ENCODE results near the gene NMUR2.
A peak's percentile ranks its signal among the peaks of the same experiment; 100 is the strongest.

NMUR2 gene, protein sequence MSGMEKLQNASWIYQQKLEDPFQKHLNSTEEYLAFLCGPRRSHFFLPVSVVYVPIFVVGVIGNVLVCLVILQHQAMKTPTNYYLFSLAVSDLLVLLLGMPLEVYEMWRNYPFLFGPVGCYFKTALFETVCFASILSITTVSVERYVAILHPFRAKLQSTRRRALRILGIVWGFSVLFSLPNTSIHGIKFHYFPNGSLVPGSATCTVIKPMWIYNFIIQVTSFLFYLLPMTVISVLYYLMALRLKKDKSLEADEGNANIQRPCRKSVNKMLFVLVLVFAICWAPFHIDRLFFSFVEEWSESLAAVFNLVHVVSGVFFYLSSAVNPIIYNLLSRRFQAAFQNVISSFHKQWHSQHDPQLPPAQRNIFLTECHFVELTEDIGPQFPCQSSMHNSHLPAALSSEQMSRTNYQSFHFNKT

DNA sequence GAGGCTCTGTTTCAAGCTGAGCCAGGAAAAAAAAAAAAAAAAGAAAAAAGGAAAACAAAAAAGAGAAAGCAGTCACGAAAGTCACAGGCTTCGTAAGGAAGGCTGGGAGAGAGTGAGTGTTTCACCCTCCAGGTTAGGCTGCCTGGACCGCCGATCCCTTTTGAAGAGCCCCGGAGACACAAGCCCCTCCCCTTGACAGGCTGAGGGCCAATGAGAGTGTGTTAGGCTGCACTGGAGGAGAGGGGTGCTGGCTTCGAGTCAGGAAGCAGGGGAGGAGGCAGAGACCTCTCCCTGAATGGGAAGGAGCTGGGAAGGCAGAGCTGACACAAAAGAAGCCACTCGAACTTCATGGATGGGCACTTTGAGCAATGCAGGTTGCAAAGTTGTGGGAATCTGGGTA is at the start of gene NMUR2:
Gene NMUR2, minus strand, starts transcription at position 135 of the 400 bp plus-strand sequence. CDS start 166 bp downstream, outside the sequence.
- peak; percentile 26 for DNase-seq

DNA sequence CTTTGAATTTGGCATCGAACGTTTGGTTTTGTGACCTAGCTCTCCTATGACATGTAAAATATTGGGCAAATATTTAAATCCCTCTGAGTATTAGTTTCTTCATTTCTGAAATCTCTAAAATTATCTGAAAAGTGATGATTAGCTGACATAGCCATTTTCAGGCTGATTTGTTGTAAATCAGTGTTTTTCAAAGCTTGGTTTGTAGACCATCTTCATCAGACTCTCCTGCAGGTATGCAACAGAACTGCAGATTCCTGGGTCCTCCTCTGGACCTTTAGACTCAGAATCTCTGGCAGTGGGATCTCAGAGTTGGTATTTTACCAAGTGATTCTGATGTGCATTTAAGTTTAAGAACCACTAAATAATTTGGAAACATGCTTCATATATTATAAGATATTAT is 38.9 kb upstream of the NMUR2 start:
- no peak for DNase-seq

DNA sequence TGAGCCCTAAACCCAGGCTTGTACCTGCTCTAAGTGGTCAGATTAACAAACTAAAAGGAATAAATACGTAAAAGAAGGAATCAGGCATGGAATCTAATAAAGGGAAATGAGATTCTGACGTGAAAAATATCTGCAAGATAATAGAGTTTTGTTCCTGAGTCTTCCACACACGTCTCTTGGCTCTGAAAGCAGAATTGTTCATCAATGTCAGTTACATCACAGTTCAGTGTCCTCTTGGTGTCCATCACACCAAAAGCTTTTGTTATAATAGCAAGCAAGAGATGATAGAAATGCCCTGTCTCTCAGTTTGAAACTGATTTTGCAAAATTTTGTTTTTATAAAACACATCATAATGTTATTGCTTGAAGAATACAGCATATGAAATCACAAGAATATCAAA is 34.7 kb upstream of the NMUR2 start:
- no peak for DNase-seq

DNA sequence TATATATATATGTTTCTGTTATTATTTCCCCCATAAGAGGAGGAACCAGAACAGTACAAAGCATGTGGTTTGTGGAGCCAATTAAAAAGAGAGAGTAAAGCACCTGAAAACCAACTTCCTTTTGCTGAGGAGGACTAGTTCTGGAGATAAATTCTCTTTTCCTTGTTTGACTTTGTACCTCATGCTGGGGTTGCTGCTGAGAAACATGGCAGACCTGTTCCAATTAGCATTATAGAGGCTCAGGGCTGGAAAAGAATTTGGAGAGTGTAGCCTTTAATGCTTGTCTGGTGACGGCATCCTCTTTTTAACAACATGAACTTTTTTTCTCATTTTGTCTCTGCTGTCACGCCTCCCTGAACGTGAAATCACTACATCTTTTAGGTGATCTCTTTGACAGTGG is 32.8 kb upstream of the NMUR2 start:
- no peak for DNase-seq

DNA sequence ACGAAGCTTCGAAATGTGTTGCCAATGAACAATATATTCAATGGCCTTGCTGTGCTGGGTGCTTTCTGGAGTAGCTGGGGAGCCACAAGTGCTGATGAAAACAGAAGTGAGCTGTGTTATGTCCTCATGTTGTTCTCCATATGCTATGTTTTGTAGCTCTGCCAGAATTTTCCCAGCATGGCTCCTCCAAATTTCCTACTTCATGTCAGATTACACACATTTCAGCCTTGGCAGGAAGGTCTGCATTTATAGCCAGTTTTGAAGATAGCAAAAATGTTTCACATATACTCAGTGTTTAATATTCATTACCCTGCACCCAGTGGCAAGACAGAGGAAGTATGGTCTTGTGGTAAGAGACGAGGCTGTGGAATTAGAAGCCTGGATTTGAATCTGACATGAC is 22.6 kb upstream of the NMUR2 start:
- DNase-seq, result no peak

DNA sequence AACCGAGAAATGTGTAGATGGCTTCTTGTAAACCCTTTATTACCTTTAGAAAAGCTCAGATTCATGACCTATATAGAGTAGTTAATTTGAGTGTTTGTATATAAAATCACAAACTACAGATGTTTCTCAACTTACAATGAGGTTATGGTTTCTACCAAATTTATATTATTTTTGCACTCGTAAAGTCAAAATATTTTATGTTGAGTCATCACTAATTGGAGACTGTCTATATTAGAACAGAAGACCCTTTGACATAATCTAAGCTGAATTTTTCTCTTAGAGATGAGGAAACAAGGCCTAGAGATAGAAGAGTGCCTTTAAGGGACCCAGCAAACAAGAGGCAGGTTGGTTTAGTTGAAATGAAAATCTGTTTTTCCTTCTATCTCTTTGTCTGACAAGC is 20.0 kb upstream of the NMUR2 start:
- DNase-seq, result no peak

DNA sequence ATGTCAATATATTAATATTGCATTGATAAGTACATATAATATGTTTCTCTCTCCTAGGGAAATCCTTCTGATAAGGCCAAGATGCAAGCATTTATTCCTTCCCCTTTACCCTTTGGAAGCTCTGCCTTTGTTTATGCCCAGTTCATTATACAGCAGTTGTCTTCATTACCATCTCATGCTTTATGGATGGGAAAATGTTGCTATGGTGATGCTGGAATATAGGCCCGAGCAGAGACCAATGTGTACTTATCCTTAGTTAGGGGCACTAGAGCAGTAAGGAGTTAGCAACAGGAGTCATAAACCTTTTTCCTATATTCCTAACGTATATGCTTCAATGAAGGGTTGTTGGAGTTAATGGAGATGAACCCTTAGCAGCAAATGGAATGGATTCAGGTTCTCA is 19.4 kb upstream of the NMUR2 start:
- DNase-seq, result no peak

DNA sequence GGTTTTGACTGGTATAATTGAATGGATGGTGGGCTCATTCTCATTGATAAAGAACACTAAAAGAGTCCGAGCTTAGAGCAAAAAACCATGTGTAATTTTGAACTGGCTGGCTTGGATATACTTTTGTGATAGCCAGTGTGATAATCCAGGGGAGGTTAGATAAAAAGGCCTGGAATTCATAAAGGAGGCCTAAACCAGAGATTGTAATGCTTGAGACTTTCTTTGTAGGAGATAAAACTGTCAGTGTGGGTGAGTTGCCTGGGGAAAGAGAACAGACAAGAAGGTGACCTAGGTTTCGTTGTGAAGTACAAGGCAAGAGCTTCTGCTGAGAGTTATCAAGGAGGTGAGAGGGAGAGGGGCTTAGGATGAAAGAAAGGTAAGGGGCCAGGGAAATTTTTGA is 17.0 kb upstream of the NMUR2 start:
- DNase-seq, result no peak

DNA sequence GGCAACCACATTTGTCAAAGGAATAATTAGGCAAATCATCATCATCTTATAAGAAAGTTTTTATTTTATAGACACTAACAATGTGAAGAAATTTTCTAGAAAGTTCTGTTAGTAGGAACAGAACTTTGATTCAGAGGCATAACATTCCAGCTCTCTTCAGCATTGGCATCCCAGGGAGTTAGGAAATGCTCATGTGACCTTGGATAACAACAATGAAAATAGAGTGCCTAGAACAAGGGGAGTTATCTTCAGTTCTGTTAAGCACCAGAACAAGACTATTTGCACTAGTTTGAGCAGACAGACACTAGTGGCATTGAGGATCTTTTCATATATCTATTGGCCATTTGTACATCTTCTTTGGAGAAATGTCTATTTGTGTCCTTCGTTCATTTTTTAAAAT is 7.0 kb upstream of the NMUR2 start:
- no peak for DNase-seq

DNA sequence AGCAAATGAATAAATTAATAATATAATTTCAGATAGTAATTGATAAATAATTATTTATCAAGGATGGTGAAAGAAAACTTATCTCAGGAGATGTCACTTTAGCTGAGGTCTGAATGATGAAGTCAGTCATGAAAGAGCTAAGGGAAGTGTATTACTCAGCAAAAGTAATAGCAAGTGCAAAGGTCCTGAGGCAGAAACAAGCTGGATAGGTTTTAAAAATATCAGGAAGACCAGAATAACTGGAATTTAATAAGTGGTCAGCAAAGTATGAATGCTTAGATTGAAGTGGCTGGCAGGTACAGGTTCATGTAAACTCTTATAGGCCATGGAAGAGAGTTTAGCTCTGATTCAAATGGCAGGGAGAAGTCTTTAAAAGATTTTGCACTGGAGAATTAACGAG is 1.0 kb upstream of the NMUR2 start:
- DNase-seq, result no peak

DNA sequence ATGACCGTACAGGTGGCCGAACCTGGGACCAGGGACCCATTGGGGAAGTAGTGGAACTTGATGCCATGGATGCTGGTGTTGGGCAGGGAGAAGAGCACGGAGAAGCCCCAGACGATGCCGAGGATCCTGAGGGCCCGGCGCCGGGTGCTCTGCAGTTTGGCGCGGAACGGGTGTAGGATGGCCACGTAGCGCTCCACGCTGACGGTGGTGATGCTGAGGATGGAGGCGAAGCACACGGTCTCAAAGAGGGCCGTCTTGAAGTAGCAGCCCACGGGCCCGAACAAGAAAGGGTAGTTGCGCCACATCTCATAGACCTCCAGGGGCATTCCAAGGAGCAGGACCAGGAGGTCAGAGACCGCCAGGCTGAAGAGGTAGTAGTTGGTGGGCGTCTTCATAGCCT is 585 bp downstream of the NMUR2 start:
- DNase-seq, result no peak

DNA sequence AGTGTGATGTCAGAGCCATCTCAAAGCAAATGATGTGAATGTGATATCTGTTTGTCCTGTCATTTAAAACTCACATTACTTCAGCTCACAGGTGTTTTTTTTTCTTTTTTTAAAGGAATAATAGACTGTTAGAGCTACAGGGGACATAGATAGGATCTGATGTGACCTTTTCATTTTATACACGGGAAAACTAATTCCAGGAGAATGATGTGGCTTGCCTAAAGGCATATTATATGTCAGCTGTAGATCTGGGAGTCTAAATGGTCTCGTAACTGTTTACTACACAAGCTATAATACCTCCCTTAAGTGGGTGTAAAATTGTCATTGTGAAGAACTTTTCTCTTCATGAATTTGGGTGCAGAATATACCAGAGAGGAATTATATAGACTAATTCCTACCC is 2.0 kb downstream of the NMUR2 start:
- no peak for DNase-seq

DNA sequence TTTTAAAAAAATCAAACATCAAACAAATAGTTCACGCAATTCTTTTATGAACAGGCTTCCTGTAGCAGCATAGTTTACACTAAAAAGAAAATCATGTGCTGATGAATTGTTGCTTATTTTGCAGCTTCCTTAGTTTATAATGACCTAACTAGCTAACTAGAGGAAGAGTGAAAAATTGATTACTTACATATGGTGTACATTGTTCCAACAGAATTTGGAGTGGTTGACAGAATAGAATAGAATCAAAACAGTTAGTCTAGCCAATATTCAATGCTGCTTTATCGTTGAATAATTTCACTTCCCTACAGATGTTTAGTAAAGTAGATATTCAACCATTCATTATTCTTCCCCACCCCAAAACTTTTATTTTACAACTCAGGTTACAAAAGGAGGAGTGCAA is 4.2 kb downstream of the NMUR2 start:
- DNase-seq, result no peak

DNA sequence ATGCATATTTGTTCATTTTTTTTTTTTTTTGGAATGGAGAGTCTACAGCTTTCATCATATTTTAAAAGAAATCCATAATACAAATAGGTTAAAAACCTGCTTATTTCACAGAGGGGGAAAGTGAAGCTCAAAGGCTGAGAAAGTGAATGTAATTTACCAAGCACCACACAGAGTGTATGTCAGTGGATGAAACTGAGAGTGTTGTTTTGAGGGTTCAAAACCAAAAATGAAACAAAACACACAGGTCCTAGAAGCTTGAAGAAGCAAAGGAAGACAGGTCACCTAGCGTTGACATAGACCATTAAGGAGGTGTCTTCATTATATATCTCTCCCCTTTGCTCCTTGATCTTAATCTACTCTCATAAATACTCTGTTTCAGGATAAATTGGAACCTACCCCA is 7.5 kb downstream of the NMUR2 start:
- DNase-seq, result no peak

DNA sequence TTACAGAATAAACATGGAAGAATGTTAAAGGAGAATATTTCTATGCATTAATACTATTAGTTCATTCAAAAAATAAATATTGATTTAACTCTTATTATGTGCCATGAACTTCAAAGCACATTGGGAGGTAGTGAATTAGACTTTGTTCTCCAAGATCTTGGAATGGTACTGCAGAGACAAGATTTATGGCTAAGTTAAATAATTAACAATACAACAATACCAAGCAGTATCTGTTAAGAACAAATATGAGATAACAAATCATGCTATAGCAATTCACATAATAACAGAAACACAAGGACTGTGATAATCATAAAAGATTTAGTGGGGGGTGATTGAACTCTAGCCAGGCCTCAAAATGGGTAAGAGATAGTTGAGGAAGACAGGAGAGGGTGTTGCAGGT is 11.6 kb downstream of the NMUR2 start:
- DNase-seq, result no peak

DNA sequence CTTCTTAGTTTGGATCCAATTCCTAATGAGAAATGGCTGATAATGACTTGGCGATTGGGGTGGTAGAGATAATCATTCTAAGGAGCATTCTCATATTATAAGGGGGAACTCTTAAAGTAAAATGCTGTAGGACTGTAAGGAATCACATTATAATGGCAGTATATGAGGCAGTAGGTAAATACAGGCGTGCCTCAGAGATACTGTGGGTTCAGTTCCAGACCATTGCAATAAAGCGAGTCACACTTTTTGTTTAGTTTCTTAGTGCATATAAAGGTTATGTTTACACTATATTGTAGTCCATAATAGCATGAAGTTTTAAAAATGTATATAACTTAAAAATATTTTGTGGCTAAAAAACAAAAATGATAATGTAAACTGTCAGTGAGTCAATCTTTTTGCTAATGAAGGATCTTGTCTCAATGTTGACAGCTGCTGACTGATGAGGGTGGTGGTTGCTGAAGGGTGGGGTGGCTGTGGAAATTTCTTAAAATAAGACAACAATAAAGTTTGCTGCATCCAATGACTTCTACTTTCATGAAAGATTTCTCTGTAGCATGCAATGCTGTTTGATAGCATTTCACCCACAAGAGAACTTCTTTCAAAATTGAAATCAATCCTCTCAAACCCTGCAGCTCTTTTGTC is 15.8 kb downstream of the NMUR2 start:
- DNase-seq, result no peak

DNA sequence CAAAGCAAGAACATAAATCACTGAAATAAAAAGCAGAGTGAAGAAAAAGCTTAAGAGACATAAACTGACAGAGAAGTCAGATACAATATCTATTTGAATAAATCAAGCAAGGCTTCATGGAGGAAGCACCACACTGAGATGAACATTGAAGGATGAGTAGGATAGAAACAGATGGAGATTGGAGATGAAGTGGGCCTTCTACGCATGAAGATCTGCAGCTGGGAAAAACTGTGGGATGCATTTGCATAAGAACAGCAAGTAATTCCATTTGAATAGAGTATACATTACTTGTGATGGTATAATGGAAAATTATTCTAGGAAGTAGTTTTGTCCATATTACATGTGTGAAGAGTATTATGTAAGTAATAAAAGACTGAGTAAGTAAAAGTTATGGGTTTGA is 16.5 kb downstream of the NMUR2 start:
- DNase-seq, result no peak

DNA sequence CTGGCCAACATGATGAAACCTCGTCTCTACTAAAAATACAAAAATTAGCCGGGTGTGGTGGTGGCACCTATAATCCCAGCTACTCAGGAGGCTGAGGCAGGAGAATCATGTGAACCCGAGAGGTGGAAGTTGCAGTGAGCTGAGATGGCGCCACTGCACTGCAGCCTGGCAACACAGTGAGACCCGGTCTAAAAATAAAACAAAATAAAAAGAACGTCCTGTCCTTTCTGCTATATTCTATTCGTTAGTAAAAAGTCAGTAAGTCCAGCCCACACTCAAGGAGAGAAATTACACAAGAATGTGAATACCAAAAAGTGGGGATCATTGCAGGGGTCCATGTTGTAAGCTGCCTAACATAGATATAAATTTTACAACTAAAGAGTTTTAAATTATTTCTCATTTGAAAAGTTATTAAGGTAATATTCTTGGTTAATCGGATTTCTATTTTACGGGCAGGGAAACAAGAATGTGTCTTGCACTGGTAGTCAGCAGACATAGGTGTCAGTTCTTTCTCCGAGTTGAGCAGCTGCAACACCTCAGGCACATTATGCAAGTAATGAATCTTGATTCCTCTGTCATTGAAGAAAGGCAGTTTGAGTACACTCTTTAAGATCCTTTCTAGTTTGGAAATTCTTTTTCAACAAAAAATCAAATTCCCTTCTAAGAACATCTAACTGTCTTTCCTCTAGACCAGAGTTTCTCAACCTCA is 24.5 kb downstream of the NMUR2 start:
- DNase-seq, result no peak

DNA sequence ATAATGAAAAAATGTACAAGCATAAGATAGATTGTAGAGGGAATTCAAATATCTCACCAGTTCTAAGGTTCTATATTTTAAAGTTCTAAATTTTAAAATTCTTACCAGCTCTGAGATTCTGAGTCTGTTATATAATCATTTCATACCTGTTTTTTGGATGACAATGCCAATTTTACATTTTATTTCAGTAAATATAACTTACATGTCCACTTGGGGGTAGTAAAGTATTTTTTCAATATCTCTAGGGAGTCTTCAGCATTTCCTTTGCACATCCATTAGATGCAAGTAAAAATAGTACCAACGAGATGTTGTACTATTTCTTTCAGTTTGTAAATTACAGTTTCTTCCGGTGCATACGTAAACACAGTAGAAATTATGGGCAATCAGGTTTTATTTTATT is 25.7 kb downstream of the NMUR2 start:
- DNase-seq, result no peak

DNA sequence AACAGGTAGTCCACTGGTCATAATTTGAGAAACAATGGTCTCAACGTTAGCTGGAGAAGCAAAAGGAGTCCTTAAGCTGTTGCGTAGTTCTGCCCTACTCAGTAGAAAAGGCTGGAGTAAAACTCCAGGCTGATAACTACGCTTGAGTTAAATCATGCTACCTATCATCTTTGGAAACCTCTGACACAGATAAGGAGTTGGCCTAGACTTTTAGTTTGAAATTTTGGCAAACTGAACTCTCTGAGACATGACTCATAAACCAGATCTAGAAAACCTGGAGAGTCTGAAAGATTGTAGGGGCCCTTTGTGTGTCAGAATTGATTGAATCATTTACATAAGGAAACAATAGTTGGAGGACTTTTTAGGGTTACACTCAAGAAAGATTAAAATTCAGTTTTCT is 26.3 kb downstream of the NMUR2 start:
- DNase-seq, result no peak

DNA sequence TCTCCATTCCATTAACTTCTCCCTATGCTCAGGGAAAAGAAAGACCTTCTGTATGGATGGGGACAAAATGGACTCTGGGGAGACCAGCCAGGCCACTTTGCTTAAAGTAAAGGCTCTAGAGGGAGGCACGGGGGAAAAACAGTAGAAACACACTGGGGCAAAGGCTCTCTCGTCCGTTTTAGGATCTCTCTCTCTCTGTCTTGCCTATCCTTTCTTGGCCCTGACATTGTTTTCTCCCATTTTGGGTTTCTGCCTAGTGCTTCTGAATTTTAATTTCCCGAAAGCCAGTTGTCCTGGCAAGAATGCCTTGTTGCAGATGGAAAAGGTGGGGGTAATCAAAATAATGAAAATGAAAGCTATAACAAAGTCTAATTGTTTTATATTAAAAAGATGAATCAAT is 28.2 kb downstream of the NMUR2 start:
- no peak for DNase-seq

DNA sequence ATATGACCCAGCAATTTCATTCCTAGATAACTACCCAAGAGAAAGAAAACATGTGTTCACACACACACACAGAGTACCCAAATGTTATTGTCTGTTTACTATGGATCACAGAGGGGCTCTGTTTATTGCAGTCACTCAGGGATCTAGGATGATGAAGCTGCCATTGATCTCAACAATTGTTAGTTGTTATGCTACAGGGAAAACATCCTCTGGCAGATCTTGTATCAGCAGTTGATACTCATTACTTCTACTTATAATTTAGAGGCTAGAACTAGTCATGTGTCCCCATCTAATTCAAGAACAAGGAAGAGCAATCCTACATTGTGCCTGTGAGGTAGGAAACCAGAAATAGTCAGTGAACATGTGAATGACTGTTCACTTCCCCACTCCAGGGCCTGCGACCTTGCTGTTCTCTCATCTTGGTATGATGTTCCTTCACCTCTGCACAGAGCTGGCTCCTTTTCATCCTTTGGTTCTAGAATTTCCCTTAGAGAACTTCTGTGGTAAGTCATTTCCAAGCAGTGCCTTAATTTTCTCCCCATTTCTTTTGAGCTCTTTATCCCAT is 30.3 kb downstream of the NMUR2 start:
- no peak for DNase-seq

DNA sequence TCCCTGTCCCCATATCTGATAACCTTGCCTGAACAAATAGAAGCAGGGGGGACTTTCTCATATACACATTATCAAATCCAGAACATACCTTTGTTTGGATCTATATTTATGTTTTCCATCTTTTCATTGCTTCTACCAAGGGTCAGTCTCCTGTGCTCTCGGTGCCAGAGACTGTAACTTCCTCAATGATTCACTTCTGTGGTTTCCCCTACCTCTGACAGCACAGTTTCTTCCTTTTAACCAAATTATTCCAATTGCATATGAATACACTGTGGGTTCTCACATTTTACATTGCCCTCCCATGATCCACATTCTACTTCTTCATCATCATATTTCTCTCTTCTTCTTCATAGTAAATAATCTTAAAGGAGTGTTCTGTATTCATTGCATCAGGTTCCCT is 32.2 kb downstream of the NMUR2 start:
- DNase-seq, result no peak

DNA sequence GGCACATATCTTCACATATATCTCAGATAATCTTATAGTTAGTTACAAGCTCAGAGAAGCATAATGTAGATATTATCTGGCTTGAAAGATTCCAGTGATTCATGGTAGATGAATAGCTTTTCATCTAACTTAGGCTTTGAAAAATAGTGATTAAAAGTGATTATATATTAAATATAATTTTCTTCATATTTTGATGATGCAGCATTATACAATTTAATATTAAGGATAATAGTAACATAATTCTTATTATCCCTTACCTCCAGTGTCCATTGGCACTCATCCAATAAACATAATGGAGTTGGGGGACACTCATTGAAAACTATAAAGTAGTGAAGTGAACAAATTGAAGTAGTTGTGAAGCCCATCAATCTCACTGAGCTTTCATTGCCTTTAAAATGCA is 35.8 kb downstream of the NMUR2 start:
- no peak for DNase-seq
